CD4-positive, alpha-beta memory T cell (primary cell): ENCODE measurements around the gene SUPT4H1. TPM values are rescaled to one million over a fixed set of nuclear protein-coding genes. Genes with fewer than 3 reads are reported as not detected.

ENCODE experiments used
- CTCF ChIA-PET: fragments of 350-600 bp; sonication (Branson Sonifier 250); formaldehyde crosslinking; loops from one replicate; lab custom pipeline; 2021; ENCODE audit warnings: inconsistent platforms; ENCODE audit not compliant: partially characterized antibody; lab: Charles Lee
- POLR2A ChIA-PET: fragments of 350-600 bp; sonication (Branson Sonifier 250); formaldehyde crosslinking; loops from one replicate; lab custom pipeline; 2021; ENCODE audit not compliant: partially characterized antibody; lab: Charles Lee
- DNase-seq, 5 donors: peaks; one replicate each; pipeline versions ENCODE4 v3.0.0 to v3.0.0-alpha.2; 2020 to 2022; ENCODE audit warnings: mixed read lengths in 1 of 5
- H3K27ac ChIP-seq: one replicate; pipeline ENCODE4 v1.7.0; 2013; ENCODE audit warnings: low read depth, low read length
- H3K27me3 ChIP-seq: 2 replicates; pipeline ENCODE4 v1.7.0; 2013; ENCODE audit warnings: mild to moderate bottlenecking, low read length, moderate library complexity; ENCODE audit not compliant: insufficient read depth
- H3K36me3 ChIP-seq: 2 replicates; pipeline ENCODE4 v1.7.0; 2013; ENCODE audit warnings: mild to moderate bottlenecking, low read length, moderate library complexity; ENCODE audit not compliant: insufficient read depth
- H3K4me1 ChIP-seq: 2 replicates; pipeline ENCODE4 v1.7.0; 2013; ENCODE audit warnings: mild to moderate bottlenecking, low read length, moderate library complexity; ENCODE audit not compliant: insufficient read depth
- H3K4me3 ChIP-seq, 2 donors: one replicate each; pipeline ENCODE4 v1.7.0; 2013; ENCODE audit warnings: low read length in 2 of 2, mild to moderate bottlenecking in 1 of 2
- H3K9me3 ChIP-seq, 2 donors: one replicate each; pipeline ENCODE4 v1.7.0; 2013; ENCODE audit warnings: low read length in 2 of 2, control low read depth in 1 of 2; ENCODE audit not compliant: control insufficient read depth in 1 of 2
- H3K27ac Mint-ChIP-seq, 7 donors: one replicate each; pipeline ENCODE4 v1.8.0; 2020 to 2021; ENCODE audit warnings: mixed read lengths in 7 of 7, mild to moderate bottlenecking in 6 of 7, inconsistent platforms in 3 of 7, moderate library complexity in 3 of 7
- H3K27me3 Mint-ChIP-seq, 2 donors: one replicate each; pipeline ENCODE4 v1.8.0; 2020 to 2021; ENCODE audit warnings: mixed read lengths in 2 of 2
- H3K36me3 Mint-ChIP-seq, 2 donors: one replicate each; pipeline ENCODE4 v1.8.0; 2020 to 2021; ENCODE audit warnings: mixed read lengths in 2 of 2, inconsistent platforms in 1 of 2, mild to moderate bottlenecking in 1 of 2
- H3K4me1 Mint-ChIP-seq, 4 donors: one replicate each; pipeline ENCODE4 v1.8.0; 2020 to 2021; ENCODE audit warnings: mixed read lengths in 4 of 4, mild to moderate bottlenecking in 1 of 4
- H3K4me3 Mint-ChIP-seq, 8 donors: one replicate each; pipeline ENCODE4 v1.8.0; 2020 to 2021; ENCODE audit warnings: mixed read lengths in 8 of 8, mild to moderate bottlenecking in 7 of 8, moderate library complexity in 6 of 8, inconsistent platforms in 3 of 8
- H3K9me3 Mint-ChIP-seq, 8 donors: one replicate each; pipeline ENCODE4 v1.8.0; 2020 to 2021; ENCODE audit warnings: mixed read lengths in 8 of 8, mild to moderate bottlenecking in 5 of 8, inconsistent platforms in 3 of 8, moderate library complexity in 1 of 8
- intact Hi-C: fragments of 100-400 bp; cut with micrococcal nuclease; formaldehyde crosslinking; loops from one replicate; pipeline ENCODE4 v1.15.1; 2023
- polyA plus RNA-seq, 2 donors: library from polyadenylated mRNA; unstranded; fragments of 300-500 nt; fragmentation: Illumina TruSeq; gene quantifications; one replicate each; pipeline ENCODE4 v1.2.3, GENCODE V29; 2021
- total RNA-seq, 2 experiments: library from RNA; stranded (reverse); gene quantifications; one replicate each; pipeline ENCODE4 v1.2.3, GENCODE V29; 2021

SUPT4H1 gene
- total and polyA plus RNA-seq, 4 experiments from 2014 or later: 61.4 to 120 (median 84.8) TPM

GRCh38 chr17:58314706-58315015 lies 37.3 kb downstream of the SUPT4H1 start:
- Histone ChIP-seq H3K27ac (no peak overlapping the region), H3K27me3 (no peaks in the 10 kb centered on the region), H3K4me1 (peaks cover 18% of the 10 kb centered on the region), H3K9me3 (no peaks in the 10 kb centered on the region), H3K36me3 (no peaks in the 10 kb centered on the region), H3K4me3 (no peak overlapping the region)
- intact Hi-C loops: no loop called here
- Mint-ChIP-seq H3K27me3 (no peaks in the 10 kb centered on the region), H3K9me3 (no peaks in the 10 kb centered on the region), H3K36me3 (peaks cover 4 to 6% of the 10 kb centered on the region in 2 donors), H3K27ac (peak overlapping the region in 2 of 7 donors; percentile 36 to 53), H3K4me3 (no peak overlapping the region), H3K4me1 (peaks cover 6 to 21% (median 11%) of the 10 kb centered on the region in 4 donors)
- CTCF ChIA-PET: interaction anchor here (1.2 to 10.9 kb wide), 7 partner anchors 10 to 173 kb away, joined by 3 to 510 read pairs (median 8); partner anchors contain the start of genes HSF5, RNF43 and SUPT4H1
- POLR2A ChIA-PET: interaction anchor here (6.3 to 34.1 kb wide), 2 partner anchors 13 to 29 kb away, joined by 178 to 3924 read pairs; partner anchors contain the start of genes SUPT4H1 and TSPOAP1
- no peak for DNase-seq

GRCh38 chr17:58313815-58314705 lies 37.9 kb downstream of the SUPT4H1 start:
- Histone ChIP-seq H3K27ac (no peak overlapping the region), H3K27me3 (no peaks in the 10 kb centered on the region), H3K4me1 (peaks cover 18% of the 10 kb centered on the region), H3K36me3 (peaks cover 3% of the 10 kb centered on the region), H3K4me3 (no peak overlapping the region), H3K9me3 (no peaks in the 10 kb centered on the region)
- CTCF ChIA-PET: interaction anchor here (0.6 to 10.9 kb wide), 9 partner anchors 10 to 174 kb away, joined by 3 to 510 read pairs (median 4); partner anchors contain the start of genes HSF5, RNF43 and SUPT4H1
- H3K36me3 Mint-ChIP-seq: peaks cover 7 to 8% of the 10 kb centered on the region in 2 donors
- intact Hi-C loops: no loop called here
- DNase-seq: no peak
- H3K27ac Mint-ChIP-seq: peak overlapping the region in 3 of 7 donors; percentile 43 to 84 (median 48)
- H3K4me3 Mint-ChIP-seq: no peak overlapping the region
- POLR2A ChIA-PET: interaction anchor here (6.3 to 34.1 kb wide), 2 partner anchors 13 to 30 kb away, joined by 178 to 3924 read pairs; partner anchors contain the start of genes SUPT4H1 and TSPOAP1
- no peaks in the 10 kb centered on the region for H3K27me3 Mint-ChIP-seq
- H3K9me3 Mint-ChIP-seq: no peaks in the 10 kb centered on the region
- H3K4me1 Mint-ChIP-seq: peaks cover 6 to 21% (median 11%) of the 10 kb centered on the region in 4 donors

- intact Hi-C loops: no loop called here
- Mint-ChIP-seq H3K4me1 (peaks cover 6 to 14% (median 7%) of the 10 kb centered on the region in 4 donors), H3K27me3 (no peaks in the 10 kb centered on the region), H3K4me3 (no peak overlapping the region), H3K36me3 (peaks cover 8% of the 10 kb centered on the region in 2 donors), H3K9me3 (no peaks in the 10 kb centered on the region), H3K27ac (peak overlapping the region in 1 of 7 donors; percentile 42)
- Histone ChIP-seq H3K4me1 (peaks cover 8% of the 10 kb centered on the region), H3K36me3 (peaks cover 4% of the 10 kb centered on the region), H3K27me3 (no peaks in the 10 kb centered on the region), H3K27ac (no peak overlapping the region), H3K9me3 (no peaks in the 10 kb centered on the region), H3K4me3 (no peak overlapping the region)
- ChIA-PET CTCF (interaction anchor here (0.7 to 6.4 kb wide), 5 partner anchors 8 to 122 kb away, joined by 3 to 52 read pairs (median 3); no protein-coding TSS in a partner anchor), POLR2A (interaction anchor here (34.1 kb wide), 1 partner anchor 31 kb away, joined by 3924 read pairs; the partner anchor contains the start of gene SUPT4H1)
- no peak for DNase-seq
Measured at GRCh38 chr17:58312829-58313228, 39.2 kb downstream of the SUPT4H1 start.

GRCh38 chr17:58312021-58312630 lies 39.9 kb downstream of the SUPT4H1 start:
- Histone ChIP-seq H3K27ac (no peak overlapping the region), H3K27me3 (no peaks in the 10 kb centered on the region), H3K4me3 (no peak overlapping the region), H3K9me3 (no peaks in the 10 kb centered on the region), H3K36me3 (peaks cover 4% of the 10 kb centered on the region), H3K4me1 (peaks cover under 1% of the 10 kb centered on the region)
- ChIA-PET POLR2A (interaction anchor here (34.1 kb wide), 1 partner anchor 32 kb away, joined by 3924 read pairs; the partner anchor contains the start of gene SUPT4H1), CTCF (interaction anchor here (1.2 to 6.4 kb wide), 3 partner anchors 8 to 108 kb away, joined by 3 to 52 read pairs (median 3); no protein-coding TSS in a partner anchor)
- Mint-ChIP-seq H3K27ac (peak overlapping the region in 3 of 7 donors; percentile 32 to 65 (median 42)), H3K9me3 (no peaks in the 10 kb centered on the region), H3K4me3 (no peak overlapping the region), H3K36me3 (peaks cover 11 to 12% of the 10 kb centered on the region in 2 donors), H3K4me1 (peaks cover 0 to 7% (median 1%) of the 10 kb centered on the region in 4 donors), H3K27me3 (no peaks in the 10 kb centered on the region)
- no peak for DNase-seq
- intact Hi-C loops: no loop called here

GRCh38 chr17:58311429-58311894 lies 40.5 kb downstream of the SUPT4H1 start:
- no peak overlapping the region for H3K4me3 ChIP-seq
- H3K27ac Mint-ChIP-seq: peak overlapping the region in 1 of 7 donors; percentile 6
- H3K4me1 ChIP-seq: no peaks in the 10 kb centered on the region
- H3K4me1 Mint-ChIP-seq: peaks cover 0 to 6% (median 1%) of the 10 kb centered on the region in 4 donors
- no peaks in the 10 kb centered on the region for H3K9me3 ChIP-seq
- intact Hi-C loops: no loop called here
- DNase-seq: no peak
- H3K4me3 Mint-ChIP-seq: no peak overlapping the region
- peaks cover 14 to 16% of the 10 kb centered on the region in 2 donors for H3K36me3 Mint-ChIP-seq
- ChIA-PET POLR2A (interaction anchor here (34.1 kb wide), 1 partner anchor 32 kb away, joined by 3924 read pairs; the partner anchor contains the start of gene SUPT4H1), CTCF (interaction anchor here (1.3 to 1.5 kb wide), 2 partner anchors 106 kb away, joined by 3 to 4 read pairs; partner anchors contain the start of gene RNF43)
- no peak overlapping the region for H3K27ac ChIP-seq
- peaks cover 4% of the 10 kb centered on the region for H3K36me3 ChIP-seq
- H3K27me3 ChIP-seq: no peaks in the 10 kb centered on the region
- H3K9me3 Mint-ChIP-seq: no peaks in the 10 kb centered on the region
- H3K27me3 Mint-ChIP-seq: no peaks in the 10 kb centered on the region

- H3K27ac Mint-ChIP-seq: peak overlapping the region in 1 of 7 donors; percentile 6
- H3K4me3 Mint-ChIP-seq: no peak overlapping the region
- Histone ChIP-seq H3K36me3 (peaks cover 4% of the 10 kb centered on the region), H3K4me3 (no peak overlapping the region), H3K27me3 (no peaks in the 10 kb centered on the region), H3K27ac (no peak overlapping the region), H3K4me1 (no peaks in the 10 kb centered on the region), H3K9me3 (no peaks in the 10 kb centered on the region)
- DNase-seq: no peak
- H3K4me1 Mint-ChIP-seq: peaks cover 0 to 6% (median 1%) of the 10 kb centered on the region in 4 donors
- no peaks in the 10 kb centered on the region for H3K9me3 Mint-ChIP-seq
- intact Hi-C loops: no loop called here
- no peaks in the 10 kb centered on the region for H3K27me3 Mint-ChIP-seq
- H3K36me3 Mint-ChIP-seq: peaks cover 14 to 16% of the 10 kb centered on the region in 2 donors
- POLR2A ChIA-PET: no interaction called here
- CTCF ChIA-PET: interaction anchor here (0.8 to 1.5 kb wide), 2 partner anchors 107 to 694 kb away, joined by 3 to 4 read pairs; partner anchors contain the start of gene RNF43
Measured at GRCh38 chr17:58310511-58311428, 41.2 kb downstream of the SUPT4H1 start.
